ENCODE measurements around the gene ASTL. TPM values are rescaled to one million over a fixed set of nuclear protein-coding genes. Genes with fewer than 3 reads are reported as not detected.

ASTL gene
- total RNA-seq = 1 to 10 TPM in 1 of 4 donors, under 1 TPM in 1, not detected in 2; 0.84 to 3.3 TPM

GRCh38 chr2:96138179-96139145 is at the start of gene ASTL:
ASTL (minus strand) TSS chr2:96138502; CDS start chr2:96138436, 66 bp downstream.
- ATAC-seq (ENCODE audit: low FRiP score) (no peak), DNase-seq (ENCODE audit: low spot score) (no peak)
- no peak for TF ChIP-seq CTCF (IDR thresholded peaks at IDR 0.05)

- DNase-seq (ENCODE audit: low spot score) = no peak
These were observed 48.3 kb upstream of the ASTL start for GRCh38 chr2:96186562-96186961.

GRCh38 chr2:96185516-96185915 is 47.2 kb upstream of the ASTL start:
- DNase-seq (ENCODE audit: low spot score) (no peak), ATAC-seq (ENCODE audit: low FRiP score) (no peak)
- no peak for TF ChIP-seq CTCF (IDR thresholded peaks at IDR 0.05)

More at GRCh38 chr2:96186562-96186961, 48.3 kb upstream of the ASTL start:
- TF ChIP-seq CTCF (IDR thresholded peaks at IDR 0.05) = no peak
- no peak for ATAC-seq (ENCODE audit: low FRiP score)

GRCh38 chr2:96184989-96185388 is 46.7 kb upstream of the ASTL start:
- no peak for DNase-seq (ENCODE audit: low spot score)
- TF ChIP-seq CTCF (IDR thresholded peaks at IDR 0.05) = no peak
- ATAC-seq (ENCODE audit: low FRiP score) = no peak

GRCh38 chr2:96184188-96184587 is 45.9 kb upstream of the ASTL start:
- DNase-seq (ENCODE audit: low spot score) (no peak), ATAC-seq (ENCODE audit: low FRiP score) (no peak)
- no peak for TF ChIP-seq CTCF (IDR thresholded peaks at IDR 0.05)

- DNase-seq (ENCODE audit: low spot score) (no peak), ATAC-seq (ENCODE audit: low FRiP score) (no peak)
- TF ChIP-seq CTCF (IDR thresholded peaks at IDR 0.05) = no peak
These were observed 43.2 kb upstream of the ASTL start for GRCh38 chr2:96181529-96181928.

- no peak for ATAC-seq (ENCODE audit: low FRiP score)
- no peak for TF ChIP-seq CTCF (IDR thresholded peaks at IDR 0.05)
- DNase-seq (ENCODE audit: low spot score) = no peak
These were observed 42.2 kb upstream of the ASTL start for GRCh38 chr2:96180521-96180920.
